Endodermal cell (in vitro differentiated cells): Measurements from ENCODE around the gene FOXC2. TPM values are rescaled to one million over a fixed set of nuclear protein-coding genes. Genes with fewer than 3 reads are reported as not detected.

Source experiments
- DNase-seq: peaks from one replicate; pipeline ENCODE4 v3.0.0-alpha.2; 2017
- H3K27ac ChIP-seq: 2 replicates; pipeline ENCODE4 v1.5.1; 2013; ENCODE audit warnings: mild to moderate bottlenecking, low read depth, low read length, moderate library complexity
- H3K27me3 ChIP-seq: 2 replicates; pipeline ENCODE4 v1.6.1; 2013; ENCODE audit warnings: mild to moderate bottlenecking, low read length, moderate library complexity; ENCODE audit not compliant: insufficient read depth, control insufficient read depth, poor library complexity, severe bottlenecking
- H3K36me3 ChIP-seq: 2 replicates; pipeline ENCODE4 v1.7.0; 2013; ENCODE audit warnings: mild to moderate bottlenecking, low read length, moderate library complexity; ENCODE audit not compliant: control insufficient read depth, insufficient read depth
- H3K4me1 ChIP-seq: one replicate; pipeline ENCODE4 v1.7.0; 2013; ENCODE audit warnings: low read length; ENCODE audit not compliant: control insufficient read depth, insufficient read depth
- H3K4me3 ChIP-seq: 2 replicates; pipeline ENCODE4 v1.5.1; 2013; ENCODE audit warnings: mild to moderate bottlenecking, low read length, moderate library complexity
- H3K9ac ChIP-seq: 2 replicates; pipeline ENCODE4 v1.6.1; 2013; ENCODE audit warnings: mild to moderate bottlenecking, low read length, moderate library complexity; ENCODE audit not compliant: poor library complexity, severe bottlenecking; ENCODE audit errors: extremely low read depth
- H3K9me3 ChIP-seq: 2 replicates; pipeline ENCODE4 v1.6.1; 2013; ENCODE audit warnings: mild to moderate bottlenecking, low read length, moderate library complexity; ENCODE audit not compliant: control insufficient read depth
- H3K27ac Mint-ChIP-seq: 2 replicates; pipeline ENCODE4 v1.8.0; 2020; ENCODE audit warnings: mixed read lengths
- H3K27me3 Mint-ChIP-seq: 2 replicates; pipeline ENCODE4 v1.8.0; 2021; ENCODE audit warnings: mild to moderate bottlenecking, mixed read lengths; ENCODE audit not compliant: insufficient read depth
- H3K36me3 Mint-ChIP-seq: 2 replicates; pipeline ENCODE4 v1.8.0; 2020; ENCODE audit warnings: low read depth, mixed read lengths
- H3K4me1 Mint-ChIP-seq: 2 replicates; pipeline ENCODE4 v1.8.0; 2020; ENCODE audit warnings: mixed read lengths
- H3K4me3 Mint-ChIP-seq: 2 replicates; pipeline ENCODE4 v1.8.0; 2020; ENCODE audit warnings: mild to moderate bottlenecking, moderate library complexity, mixed read lengths
- H3K9me3 Mint-ChIP-seq: 2 replicates; pipeline ENCODE4 v1.8.0; 2020; ENCODE audit warnings: mild to moderate bottlenecking, mixed read lengths
- CTCF ChIP-seq: fragments of 200-600 bp; sonication (generic); conservative IDR thresholded peaks from 2 replicates; pipeline ENCODE4 v1.5.0; 2021; ENCODE audit warnings: antibody characterized with exemption, mild to moderate bottlenecking
- WGBS, 2 experiments: methylation state at CpG; one replicate each; pipeline versions ENCODE4 v1.1.5 to v1.1.7; 2013; ENCODE audit warnings: missing lambda C conversion rate in 2 of 2, mixed read lengths in 1 of 2; ENCODE audit not compliant: insufficient coverage in 1 of 2, insufficient read length in 1 of 2; 5-methylcytosine and 5-hydroxymethylcytosine counted together
- total RNA-seq, 2 donors: library from RNA; stranded (reverse); fragmentation: NEBNext Ultra II Directional in 1 of 2; extraction: Animal tissue kit (Norgen Biotek cat#: 25700) in 1 of 2; gene quantifications; 2 replicates in 1 of 2; 3 replicates in 1 of 2; pipeline ENCODE4 v1.2.1, GENCODE V29; 2021

Gene FOXC2
- total RNA-seq, 2 donors from 2014 or later, result 0.20 TPM; not detected in 1

GRCh38 chr16:86554917-86555703 is 11.5 kb upstream of the FOXC2 start, which contains the start of gene MTHFSD:
TSS of gene MTHFSD (minus strand) at chr16:86555235. CDS start at chr16:86555184, 51 bp downstream.
- peak within 1 kb of the TSS; percentile 89 for H3K27ac ChIP-seq
- peak within 1 kb of the TSS; percentile 89 for H3K4me3 ChIP-seq
- peak within 1 kb of the TSS; percentile 98 for H3K27ac Mint-ChIP-seq
- TF ChIP-seq CTCF, result no peak
- DNase-seq, result peak; percentile 97
- no peaks in the 10 kb centered on the region for H3K9me3 ChIP-seq
- peaks cover 21% of the 10 kb centered on the region for H3K36me3 ChIP-seq
- H3K27me3 ChIP-seq, result peaks cover 8% of the 10 kb centered on the region
- no peaks in the 10 kb centered on the region for H3K4me1 ChIP-seq
- peak within 1 kb of the TSS; percentile 87 for H3K4me3 Mint-ChIP-seq
- peaks cover 6% of the 10 kb centered on the region for H3K27me3 Mint-ChIP-seq
- H3K9me3 Mint-ChIP-seq, result no peaks in the 10 kb centered on the region
- WGBS, 2 experiments, result 6 to 15% methylated on average over 30 to 70 of the region's 70 CpGs
- H3K9ac ChIP-seq, result peak within 1 kb of the TSS; percentile 93
- no peaks in the 10 kb centered on the region for H3K4me1 Mint-ChIP-seq
- peaks cover 2% of the 10 kb centered on the region for H3K36me3 Mint-ChIP-seq

- H3K27me3 Mint-ChIP-seq, result peaks cover 6% of the 10 kb centered on the region
- H3K27me3 ChIP-seq, result peaks cover 8% of the 10 kb centered on the region
- peak overlapping the region; percentile 89 for H3K4me3 ChIP-seq
- H3K9ac ChIP-seq, result peak overlapping the region; percentile 93
- H3K36me3 Mint-ChIP-seq, result peaks cover 2% of the 10 kb centered on the region
- peak overlapping the region; percentile 87 for H3K4me3 Mint-ChIP-seq
- H3K4me1 Mint-ChIP-seq, result no peaks in the 10 kb centered on the region
- no peaks in the 10 kb centered on the region for H3K9me3 ChIP-seq
- H3K4me1 ChIP-seq, result no peaks in the 10 kb centered on the region
- 68 to 74% methylated on average over 13 to 17 of the region's 17 CpGs for WGBS, 2 experiments
- H3K36me3 ChIP-seq, result peaks cover 19% of the 10 kb centered on the region
- DNase-seq, result peak; percentile 44
- peak overlapping the region; percentile 98 for H3K27ac Mint-ChIP-seq
- H3K9me3 Mint-ChIP-seq, result no peaks in the 10 kb centered on the region
- no peak overlapping the region for H3K27ac ChIP-seq
- TF ChIP-seq CTCF, result no peak
Measured at GRCh38 chr16:86555704-86556075, 10.9 kb upstream of the FOXC2 start.

GRCh38 chr16:86556576-86556975 is 10.1 kb upstream of the FOXC2 start:
- Histone ChIP-seq H3K9me3 (no peaks in the 10 kb centered on the region), H3K4me3 (no peak overlapping the region), H3K4me1 (no peaks in the 10 kb centered on the region), H3K36me3 (peaks cover 13% of the 10 kb centered on the region), H3K27ac (no peak overlapping the region), H3K27me3 (peaks cover 15% of the 10 kb centered on the region), H3K9ac (no peak overlapping the region)
- TF ChIP-seq CTCF, result no peak
- Mint-ChIP-seq H3K4me3 (no peak overlapping the region), H3K27ac (no peak overlapping the region), H3K27me3 (peaks cover 6% of the 10 kb centered on the region), H3K4me1 (no peaks in the 10 kb centered on the region), H3K36me3 (peaks cover 2% of the 10 kb centered on the region), H3K9me3 (no peaks in the 10 kb centered on the region)
- DNase-seq, result no peak
- WGBS, 2 experiments, result 75 to 87% methylated on average over 2 to 5 of the region's 5 CpGs
